Measurements from ENCODE around the gene RBM14.

The RBM14 gene

DNA sequence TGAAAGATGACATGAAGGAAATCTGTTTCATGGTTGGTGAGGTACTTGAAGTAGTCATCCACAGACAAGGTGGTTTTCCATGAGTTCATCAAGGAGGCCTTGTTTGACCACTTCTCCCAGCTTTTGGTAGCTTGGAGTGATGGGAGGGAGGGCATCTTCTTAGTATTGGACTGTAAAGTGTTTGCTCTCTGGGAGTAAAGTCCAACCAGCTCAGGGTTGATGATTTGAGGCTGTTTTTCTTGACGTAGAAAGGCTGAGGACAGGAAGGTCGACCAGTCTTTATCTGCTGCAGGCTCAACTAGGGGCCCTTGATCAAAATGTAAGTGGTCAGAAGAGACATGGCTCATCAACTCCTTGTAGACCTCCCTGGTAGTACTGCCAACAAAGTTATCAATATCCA, 25.3 kb upstream of the RBM14 start:
- no peak for DNase-seq (ENCODE audit: low read depth)
- no peak overlapping the region for H3K4me3 ChIP-seq (ENCODE audit: low read length)
- TF ChIP-seq, protein P1, sequence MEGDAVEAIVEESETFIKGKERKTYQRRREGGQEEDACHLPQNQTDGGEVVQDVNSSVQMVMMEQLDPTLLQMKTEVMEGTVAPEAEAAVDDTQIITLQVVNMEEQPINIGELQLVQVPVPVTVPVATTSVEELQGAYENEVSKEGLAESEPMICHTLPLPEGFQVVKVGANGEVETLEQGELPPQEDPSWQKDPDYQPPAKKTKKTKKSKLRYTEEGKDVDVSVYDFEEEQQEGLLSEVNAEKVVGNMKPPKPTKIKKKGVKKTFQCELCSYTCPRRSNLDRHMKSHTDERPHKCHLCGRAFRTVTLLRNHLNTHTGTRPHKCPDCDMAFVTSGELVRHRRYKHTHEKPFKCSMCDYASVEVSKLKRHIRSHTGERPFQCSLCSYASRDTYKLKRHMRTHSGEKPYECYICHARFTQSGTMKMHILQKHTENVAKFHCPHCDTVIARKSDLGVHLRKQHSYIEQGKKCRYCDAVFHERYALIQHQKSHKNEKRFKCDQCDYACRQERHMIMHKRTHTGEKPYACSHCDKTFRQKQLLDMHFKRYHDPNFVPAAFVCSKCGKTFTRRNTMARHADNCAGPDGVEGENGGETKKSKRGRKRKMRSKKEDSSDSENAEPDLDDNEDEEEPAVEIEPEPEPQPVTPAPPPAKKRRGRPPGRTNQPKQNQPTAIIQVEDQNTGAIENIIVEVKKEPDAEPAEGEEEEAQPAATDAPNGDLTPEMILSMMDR (conservative IDR thresholded peaks at IDR 0.05; ENCODE audit: low read depth, low read length) = no peak

DNA sequence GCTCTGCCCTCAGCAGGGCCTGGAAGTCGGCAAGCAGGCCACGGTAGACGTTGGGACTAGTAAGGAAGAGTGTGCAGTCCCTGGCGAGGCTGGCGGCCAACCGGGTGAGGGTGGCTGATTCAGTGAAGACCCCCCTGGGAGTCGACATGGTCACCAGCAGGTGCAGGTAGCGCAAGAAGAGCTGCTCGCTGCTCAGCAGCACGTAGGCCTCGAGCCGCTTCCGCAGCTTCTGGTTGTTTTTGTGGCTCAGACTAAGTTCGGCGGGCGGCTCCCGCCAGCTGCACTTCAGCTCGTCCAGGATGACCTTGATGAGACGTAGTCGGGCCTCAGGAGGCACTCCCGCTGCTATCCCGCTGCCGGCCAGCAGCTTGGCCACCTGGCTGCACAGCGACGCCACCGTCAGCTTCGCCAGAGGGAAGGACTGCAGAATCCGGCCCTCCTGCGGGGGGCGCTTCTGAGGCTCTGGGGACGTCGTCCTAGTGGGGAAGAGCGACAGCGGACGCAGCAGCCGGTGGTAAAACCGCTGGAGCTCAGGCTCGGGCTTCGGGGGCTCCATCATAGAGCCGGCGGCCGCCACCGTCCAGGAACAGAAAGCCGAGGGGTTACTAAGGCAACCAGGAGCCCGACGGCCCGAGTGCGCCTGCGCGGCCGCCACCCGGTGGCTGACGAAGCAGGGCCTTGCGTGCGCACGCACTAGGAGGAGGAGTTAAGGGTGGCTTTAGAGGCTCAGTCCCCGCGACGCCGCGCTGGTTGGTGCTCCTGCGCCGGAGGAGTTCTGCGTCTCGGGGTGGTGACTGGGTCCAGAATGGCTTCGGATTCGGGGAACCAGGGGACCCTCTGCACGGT, 23.8 kb upstream of the RBM14 start, which contains the start of the genes CCDC87 and CCS:
TSS of gene CCDC87 (minus strand) at position 607 of the 846 bp plus-strand sequence. CDS start at position 559, 48 bp downstream.
TSS of gene CCS (plus strand) at position 729 of the 846 bp plus-strand sequence. CDS start at position 806, 77 bp downstream.
- DNase-seq (ENCODE audit: low read depth) = peak; percentile 71
- peak within 1 kb of the TSS; percentile 64 for H3K4me3 ChIP-seq (ENCODE audit: low read length)
- TF ChIP-seq, protein P1 (conservative IDR thresholded peaks at IDR 0.05; ENCODE audit: low read depth, low read length) = peak; percentile 63

DNA sequence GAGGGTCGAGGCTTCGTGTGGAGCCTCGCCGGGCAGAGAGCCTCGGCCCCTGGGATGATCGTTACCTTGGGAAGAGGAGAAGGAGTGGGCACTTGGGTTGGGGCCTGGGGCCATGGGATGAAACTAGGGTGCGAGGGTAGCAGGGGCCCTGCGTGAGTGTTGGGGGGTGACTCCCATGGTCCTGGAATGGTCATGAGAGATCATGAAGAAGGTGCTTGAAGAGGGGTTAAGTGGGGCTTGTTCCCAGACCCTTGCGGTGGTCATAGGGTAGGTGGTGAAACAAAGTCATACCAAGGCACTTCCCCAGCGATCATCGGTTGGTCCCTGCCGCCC, 23.2 kb upstream of the RBM14 start:
- H3K4me3 ChIP-seq (ENCODE audit: low read length) = peak overlapping the region; percentile 64
- TF ChIP-seq, protein P1 (conservative IDR thresholded peaks at IDR 0.05; ENCODE audit: low read depth, low read length) = no peak
- no peak for DNase-seq (ENCODE audit: low read depth)

DNA sequence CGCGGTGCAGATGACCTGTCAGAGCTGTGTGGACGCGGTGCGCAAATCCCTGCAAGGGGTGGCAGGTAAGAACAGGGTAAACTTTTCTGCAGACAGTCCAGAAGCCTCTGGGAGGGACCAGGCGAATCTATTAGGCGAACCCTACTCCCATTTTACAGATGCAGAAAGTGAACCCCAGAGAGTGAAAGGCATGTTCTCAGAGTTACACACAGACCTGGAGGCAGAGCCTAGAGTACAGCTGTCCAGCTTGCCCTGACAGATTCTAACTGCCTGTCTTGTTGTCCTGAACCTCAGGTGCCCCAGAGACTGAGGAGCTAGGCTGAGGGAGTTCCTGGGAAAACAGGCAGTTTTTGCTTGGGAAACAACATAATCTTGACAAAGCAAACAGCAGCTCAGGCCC, 22.8 kb upstream of the RBM14 start:
- DNase-seq (ENCODE audit: low read depth) = no peak
- peak overlapping the region; percentile 64 for H3K4me3 ChIP-seq (ENCODE audit: low read length)
- TF ChIP-seq, protein P1 (conservative IDR thresholded peaks at IDR 0.05; ENCODE audit: low read depth, low read length) = no peak

DNA sequence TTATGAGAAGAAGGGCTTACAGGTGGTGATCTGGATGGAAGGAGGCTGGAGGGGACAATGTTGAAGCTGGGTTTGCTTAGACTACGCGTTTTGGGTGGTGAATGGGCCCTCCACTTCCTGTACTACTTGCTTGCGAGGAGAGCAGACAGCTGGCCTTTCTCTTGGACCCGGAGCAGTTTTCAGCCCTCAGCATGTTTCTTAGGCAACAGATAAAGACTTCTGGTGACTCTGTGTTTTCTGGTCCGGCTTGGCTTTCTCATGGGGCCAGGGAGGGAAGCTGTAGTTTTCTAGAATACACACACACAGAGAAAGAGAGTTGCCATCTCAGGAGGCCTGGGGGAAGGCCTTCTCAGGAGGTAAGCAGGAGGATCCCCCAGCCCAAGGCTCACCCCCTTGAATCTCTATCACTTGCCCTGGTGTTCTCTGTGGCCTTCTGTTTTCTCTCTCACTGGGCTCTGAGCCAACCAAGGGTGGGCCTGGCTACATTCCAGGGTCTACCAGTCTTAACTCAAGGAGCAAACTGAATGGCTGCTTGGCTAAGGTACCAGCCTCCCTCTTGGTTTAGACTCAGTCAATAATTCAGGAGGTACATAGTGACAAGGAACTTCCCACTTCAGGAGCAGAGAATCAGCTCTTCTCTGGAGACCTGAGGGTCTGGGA, 21.1 kb upstream of the RBM14 start:
- TF ChIP-seq, protein P1 (conservative IDR thresholded peaks at IDR 0.05; ENCODE audit: low read depth, low read length) = no peak
- H3K4me3 ChIP-seq (ENCODE audit: low read length) = no peak overlapping the region
- no peak for DNase-seq (ENCODE audit: low read depth)

DNA sequence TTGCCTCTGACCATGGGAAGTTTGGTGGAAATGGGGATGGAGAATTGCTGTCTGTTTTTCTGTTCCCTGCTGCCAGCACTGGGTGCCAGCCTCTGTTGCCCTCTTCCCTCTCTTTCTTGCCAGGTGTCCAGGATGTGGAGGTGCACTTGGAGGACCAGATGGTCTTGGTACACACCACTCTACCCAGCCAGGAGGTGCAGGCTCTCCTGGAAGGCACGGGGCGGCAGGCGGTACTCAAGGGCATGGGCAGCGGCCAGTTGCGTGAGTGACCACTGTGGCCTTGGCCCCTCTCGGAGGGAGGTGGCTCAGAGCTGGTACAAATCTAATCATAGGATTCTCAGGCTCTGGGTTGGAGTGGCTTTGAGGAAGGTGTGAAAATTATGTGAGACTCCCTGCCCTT, 17.4 kb upstream of the RBM14 start:
- DNase-seq (ENCODE audit: low read depth) = no peak
- TF ChIP-seq, protein P1 (conservative IDR thresholded peaks at IDR 0.05; ENCODE audit: low read depth, low read length) = no peak
- H3K4me3 ChIP-seq (ENCODE audit: low read length) = no peak overlapping the region

All from retinal pigment epithelial cell (primary cell).